ENCODE data around the gene AVP.

DNA sequence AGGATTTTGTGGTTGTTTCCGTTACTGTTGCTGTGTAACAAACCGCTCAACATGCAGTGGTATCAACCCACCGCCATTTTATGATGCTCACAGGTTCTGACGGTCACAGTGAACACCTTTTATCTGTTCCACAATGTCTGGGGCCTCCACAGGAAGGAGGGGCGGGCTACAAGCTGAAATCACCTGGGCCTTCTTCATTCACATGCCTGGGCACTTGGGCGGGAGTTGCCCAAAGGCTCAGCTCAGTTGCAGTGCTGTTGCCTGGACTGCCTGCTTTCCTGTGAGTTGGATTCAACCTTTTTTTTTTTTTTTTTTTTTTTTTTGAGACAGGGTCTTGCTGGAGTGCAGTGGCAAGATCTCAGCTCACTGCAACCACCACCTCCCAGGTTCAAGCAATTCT lies 16.7 kb upstream of the AVP start:
- TF ChIP-seq EZH2 (IDR thresholded peaks at IDR 0.05; ENCODE audit: low read length) (no peak), CTCF (optimal IDR thresholded peaks at IDR 0.05 in 1 of 3, IDR thresholded peaks at IDR 0.05 in 1 of 3, conservative IDR thresholded peaks at IDR 0.05 in 1 of 3; ENCODE audit: extremely low read depth in 1 of 3, insufficient read depth in 2 of 3, low read length in 3 of 3) (no peak)

Data from keratinocyte (primary cell).